GM12878 (cell line): ENCODE data around the gene RECQL5. TPM values are rescaled to one million over a fixed set of nuclear protein-coding genes. Genes with fewer than 3 reads are reported as not detected.
A peak's percentile ranks its signal among the peaks of the same experiment; 100 is the strongest.

Source experiments
- ATAC-seq: fragments of 200-7000 bp; cut with Tn5 transposase; 3 replicates; pipeline ENCODE4 v1.9.1; 2020; ENCODE audit warnings: mild to moderate bottlenecking, moderate library complexity
- BruUV-seq: library from RNA; stranded (reverse); fragments of 400-500 nt; replicated peaks from 2 replicates; lab custom pipeline; 2021; lab: Mats Ljungman, UMichigan
- CTCF ChIA-PET: fragments of 300-600 bp; sonication (Branson Sonifier 250); formaldehyde crosslinking; extraction: SDS; loops from one replicate; lab custom pipeline; 2021; ENCODE audit warnings: inconsistent platforms; lab: Yijun Ruan, JAX
- POLR2A ChIA-PET: fragments of 350-600 bp; formaldehyde crosslinking; extraction: SDS; loops from one replicate; lab custom pipeline; 2021; ENCODE audit warnings: inconsistent platforms; lab: Charles Lee
- RAD21 ChIA-PET: fragments of 300-600 bp; sonication (Branson Sonifier 250); formaldehyde crosslinking; loops from one replicate; lab custom pipeline; 2023; ENCODE audit warnings: antibody characterized with exemption; ENCODE audit not compliant: unreplicated experiment; lab: Charles Lee
- SMC1A ChIA-PET: fragments of 300-600 bp; sonication (Branson Sonifier 250); formaldehyde crosslinking; loops from one replicate; lab custom pipeline; 2023; ENCODE audit not compliant: unreplicated experiment, uncharacterized antibody; lab: Charles Lee
- DNase-seq: peaks from one replicate; pipeline ENCODE4 v3.0.0-alpha.2; 2011; ENCODE audit warnings: low read depth, low spot score
- FAIRE-seq: peaks from 3 replicates; lab custom pipeline; 2011; peaks lifted over from hg19 to GRCh38; lab: Jason Lieb, UNC
- H2AFZ ChIP-seq: 2 replicates; pipeline ENCODE4 v1.6.0; 2011; ENCODE audit warnings: low read depth, low read length, control low read depth; ENCODE audit not compliant: control insufficient read depth
- H3K27ac ChIP-seq: 2 replicates; pipeline ENCODE4 v1.5.1; 2011; ENCODE audit warnings: control low read depth; ENCODE audit not compliant: control insufficient read depth, insufficient read depth
- H3K27me3 ChIP-seq, 2 experiments: replicated peaks in 1 of 2; 2 replicates each; pipeline versions ENCODE4 v1.6.0 to v1.6.1; 2011; ENCODE audit warnings: low read length in 1 of 2; ENCODE audit not compliant: control insufficient read depth in 2 of 2, insufficient read depth in 2 of 2
- H3K36me3 ChIP-seq, 2 experiments: 2 replicates each; pipeline ENCODE4 v1.5.1; 2011; ENCODE audit warnings: low read length in 1 of 2; ENCODE audit not compliant: control insufficient read depth in 2 of 2, insufficient read depth in 2 of 2
- H3K4me1 ChIP-seq: 2 replicates; pipeline ENCODE4 v1.6.1; 2011; ENCODE audit warnings: mild to moderate bottlenecking, low read length, moderate library complexity, mixed read lengths; ENCODE audit not compliant: control insufficient read depth, insufficient read depth
- H3K4me2 ChIP-seq: 2 replicates; pipeline ENCODE4 v1.6.0; 2011; ENCODE audit warnings: control low read depth; ENCODE audit not compliant: control insufficient read depth, insufficient read depth
- H3K4me3 ChIP-seq: fragments of 200-600 bp; sonication (generic); 2 replicates; pipeline ENCODE4 v1.5.1; 2016
- H3K79me2 ChIP-seq: 2 replicates; pipeline ENCODE4 v1.6.0; 2011; ENCODE audit warnings: low read length; ENCODE audit not compliant: control insufficient read depth, insufficient read depth
- H3K9ac ChIP-seq: 2 replicates; pipeline ENCODE4 v1.8.0; 2011; ENCODE audit warnings: low read length, control low read depth, mixed read lengths; ENCODE audit not compliant: control insufficient read depth, insufficient read depth
- H3K9me3 ChIP-seq: replicated peaks from 3 replicates; pipeline ENCODE4 v1.5.1; 2011; ENCODE audit warnings: mild to moderate bottlenecking, low read length; ENCODE audit not compliant: control insufficient read depth, insufficient read depth
- H4K20me1 ChIP-seq: 2 replicates; pipeline ENCODE4 v1.6.0; 2011; ENCODE audit not compliant: control insufficient read depth, insufficient read depth
- KLF5 ChIP-seq: fragments of 450-650 bp; IDR thresholded peaks from 2 replicates; pipeline ENCODE4 v1.6.1; 2014; ENCODE audit warnings: mild to moderate bottlenecking; ENCODE audit not compliant: partially characterized antibody
- POLR2A ChIP-seq: IDR thresholded peaks from 2 replicates; pipeline ENCODE4 v1.6.1; 2011; ENCODE audit warnings: low read depth, mild to moderate bottlenecking, low read length
- TBL1XR1 ChIP-seq: IDR thresholded peaks from 2 replicates; pipeline ENCODE4 v1.6.1; 2012; ENCODE audit warnings: low read depth, low read length, improper control_type of control experiment
- ZNF207 ChIP-seq: fragments of 450-650 bp; IDR thresholded peaks from 2 replicates; pipeline ENCODE4 v1.6.1; 2014; ENCODE audit warnings: antibody characterized with exemption, mild to moderate bottlenecking, borderline replicate concordance
- WGBS: methylation state at CpG from one replicate; pipeline ENCODE4 v1.1.6; 2016; ENCODE audit warnings: low lambda C conversion rate; ENCODE audit not compliant: insufficient replicate concordance, insufficient coverage; ENCODE audit errors: missing lambda C conversion rate; 5-methylcytosine and 5-hydroxymethylcytosine counted together
- in situ Hi-C: fragments of 300-500 bp; cut with MboI; formaldehyde crosslinking; loops from 9 replicates; pipeline ENCODE4 v1.14.3; 2018; ENCODE audit warnings: mixed read lengths
- intact Hi-C: fragments of 100-400 bp; cut with micrococcal nuclease; formaldehyde crosslinking; loops from one replicate; pipeline ENCODE4 v1.14.2; 2022; ENCODE audit not compliant: unreplicated experiment
- polyA plus RNA-seq, 11 experiments: library from polyadenylated mRNA; depleted of rRNA in 4 of 11; unstranded in 6 of 11; stranded (reverse) in 5 of 11; fragments of >200 nt; fragmentation: Nextera tagmentation in 4 of 11; fragmentation: Illumina TruSeq in 1 of 11; extraction: Ambion mirVana in 4 of 11; extraction: Trizol in 1 of 11; gene quantifications; 1 replicate in 1 of 11; 2 replicates in 10 of 11; pipeline versions ENCODE4 v1.2.1 to v1.2.3, GENCODE V29; 2011 to 2016; ENCODE audit warnings: inconsistent platforms in 2 of 11, missing spikeins in 2 of 11, low read depth in 1 of 11
- total RNA-seq, 4 experiments: library from RNA; depleted of rRNA in 3 of 4; stranded (reverse); fragments of >200 nt in 3 of 4; fragmentation: Illumina TruSeq in 1 of 4; extraction: Trizol in 1 of 4; gene quantifications; 2 replicates each; pipeline versions ENCODE4 v1.2.1 to v1.2.3, GENCODE V29; 2013 to 2021
- TF ChIP-seq, protein P1 (sequence below): IDR thresholded peaks from 2 replicates; pipeline ENCODE4 v1.6.1; 2011; ENCODE audit warnings: mild to moderate bottlenecking, low read depth, low read length, moderate library complexity; ENCODE audit not compliant: insufficient replicate concordance
- TF ChIP-seq, protein P2 (sequence below): fragments of 450-650 bp; IDR thresholded peaks from 2 replicates; pipeline ENCODE4 v1.6.1; 2016; ENCODE audit warnings: mild to moderate bottlenecking, moderate library complexity, borderline replicate concordance
- TF ChIP-seq, protein P3 (sequence below): IDR thresholded peaks from 2 replicates; pipeline ENCODE4 v1.6.1; 2012; ENCODE audit warnings: low read depth, low read length, improper control_type of control experiment

The RECQL5 gene
- total and polyA plus RNA-seq, 10 of the 15 experiments (the other 5 are each of a cell fraction or from before 2014, with no cell fraction given): 3.6 to 30.6 (median 20.1) TPM

DNA sequence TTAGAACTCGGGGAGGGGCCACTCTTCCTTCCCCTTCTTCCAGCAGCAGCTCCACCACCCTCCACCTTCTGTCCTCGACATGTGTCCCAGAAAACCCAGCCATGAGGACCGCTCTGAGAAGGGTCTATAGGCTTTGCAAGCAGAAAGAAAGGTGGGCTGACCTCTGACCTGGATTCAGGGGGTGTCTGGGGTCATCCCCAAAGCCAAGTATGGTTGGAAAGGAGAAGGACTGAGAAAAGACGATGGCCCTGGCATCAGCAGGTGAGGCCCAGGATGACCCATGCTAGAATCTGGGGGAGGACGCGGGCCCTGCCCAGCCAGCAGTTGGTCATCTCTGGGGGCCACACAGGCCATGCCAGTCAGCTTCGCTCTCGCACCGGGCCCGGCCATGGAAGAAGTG lies 39.9 kb downstream of the RECQL5 start:
- BruUV-seq: no TSS peak
- Histone ChIP-seq H3K4me1 (no peaks in the 10 kb centered on the region), H3K9ac (no peak overlapping the region), H3K9me3 (no peaks in the 10 kb centered on the region)
- no peak for FAIRE-seq
- TF ChIP-seq ZNF207 (no peak), POLR2A (0 out of 2 replicates have a peak, but pooled peaks have one; percentile 1), TBL1XR1 (no peak)
- TF ChIP-seq, protein P1, sequence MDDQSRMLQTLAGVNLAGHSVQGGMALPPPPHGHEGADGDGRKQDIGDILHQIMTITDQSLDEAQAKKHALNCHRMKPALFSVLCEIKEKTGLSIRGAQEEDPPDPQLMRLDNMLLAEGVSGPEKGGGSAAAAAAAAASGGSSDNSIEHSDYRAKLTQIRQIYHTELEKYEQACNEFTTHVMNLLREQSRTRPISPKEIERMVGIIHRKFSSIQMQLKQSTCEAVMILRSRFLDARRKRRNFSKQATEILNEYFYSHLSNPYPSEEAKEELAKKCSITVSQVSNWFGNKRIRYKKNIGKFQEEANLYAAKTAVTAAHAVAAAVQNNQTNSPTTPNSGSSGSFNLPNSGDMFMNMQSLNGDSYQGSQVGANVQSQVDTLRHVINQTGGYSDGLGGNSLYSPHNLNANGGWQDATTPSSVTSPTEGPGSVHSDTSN: no peak
- TF ChIP-seq, all 136 proteins: peak for 1
- intact Hi-C loops (no loop called here), in situ Hi-C loops (no loop called here)
- Histone ChIP-seq H2AFZ (no peak overlapping the region), H3K4me2 (no peak overlapping the region), H4K20me1 (no peaks in the 10 kb centered on the region), H3K79me2 (no peaks in the 10 kb centered on the region), H3K27me3 (no peaks in the 10 kb centered on the region), H3K27ac (no peak overlapping the region), H3K4me3 (no peak overlapping the region), H3K36me3 (peaks cover 0 to 2% of the 10 kb centered on the region in 2 experiments; a peak in 1 of 4 replicates)
- RAD21 ChIA-PET: no interaction called here
- SMC1A ChIA-PET: no interaction called here
- ATAC-seq: no peak
- DNase-seq: no peak
- WGBS: 79% methylated on average over 10 of the region's 10 CpGs
- CTCF ChIA-PET: interaction anchor here (0.7 to 13.0 kb wide), 3 partner anchors 24 to 120 kb away, joined by 3 to 336 read pairs (median 3); no protein-coding TSS in a partner anchor
- POLR2A ChIA-PET: no interaction called here

DNA sequence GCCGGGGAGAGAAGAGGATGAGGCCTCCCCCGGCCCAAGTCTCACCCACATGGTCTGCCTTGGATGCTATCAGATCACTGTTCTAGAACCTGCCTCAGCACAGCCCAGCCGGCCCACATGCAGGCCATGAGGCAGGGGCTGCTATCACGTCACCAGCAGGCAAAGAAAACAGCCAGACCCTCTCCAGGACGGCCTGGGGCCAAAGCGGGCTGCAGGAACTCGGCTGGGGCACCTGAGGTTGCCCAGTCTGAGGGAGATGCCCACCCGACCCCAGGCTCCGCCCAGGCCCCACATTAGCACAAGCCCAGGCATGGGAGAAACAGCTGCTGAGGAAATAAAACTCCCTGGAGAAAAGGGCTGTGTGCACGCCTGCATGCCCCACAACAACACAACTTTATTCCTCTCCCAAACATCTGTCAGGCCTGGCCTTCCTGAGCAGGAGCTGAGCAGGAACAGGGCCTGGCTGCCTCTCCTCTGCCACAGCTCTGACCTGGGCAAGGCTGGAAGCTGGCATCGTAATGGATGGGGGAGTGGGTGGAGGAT lies 40.4 kb downstream of the RECQL5 start:
- RAD21 ChIA-PET: no interaction called here
- SMC1A ChIA-PET: no interaction called here
- intact Hi-C loops: no loop called here
- TF ChIP-seq, protein P2, sequence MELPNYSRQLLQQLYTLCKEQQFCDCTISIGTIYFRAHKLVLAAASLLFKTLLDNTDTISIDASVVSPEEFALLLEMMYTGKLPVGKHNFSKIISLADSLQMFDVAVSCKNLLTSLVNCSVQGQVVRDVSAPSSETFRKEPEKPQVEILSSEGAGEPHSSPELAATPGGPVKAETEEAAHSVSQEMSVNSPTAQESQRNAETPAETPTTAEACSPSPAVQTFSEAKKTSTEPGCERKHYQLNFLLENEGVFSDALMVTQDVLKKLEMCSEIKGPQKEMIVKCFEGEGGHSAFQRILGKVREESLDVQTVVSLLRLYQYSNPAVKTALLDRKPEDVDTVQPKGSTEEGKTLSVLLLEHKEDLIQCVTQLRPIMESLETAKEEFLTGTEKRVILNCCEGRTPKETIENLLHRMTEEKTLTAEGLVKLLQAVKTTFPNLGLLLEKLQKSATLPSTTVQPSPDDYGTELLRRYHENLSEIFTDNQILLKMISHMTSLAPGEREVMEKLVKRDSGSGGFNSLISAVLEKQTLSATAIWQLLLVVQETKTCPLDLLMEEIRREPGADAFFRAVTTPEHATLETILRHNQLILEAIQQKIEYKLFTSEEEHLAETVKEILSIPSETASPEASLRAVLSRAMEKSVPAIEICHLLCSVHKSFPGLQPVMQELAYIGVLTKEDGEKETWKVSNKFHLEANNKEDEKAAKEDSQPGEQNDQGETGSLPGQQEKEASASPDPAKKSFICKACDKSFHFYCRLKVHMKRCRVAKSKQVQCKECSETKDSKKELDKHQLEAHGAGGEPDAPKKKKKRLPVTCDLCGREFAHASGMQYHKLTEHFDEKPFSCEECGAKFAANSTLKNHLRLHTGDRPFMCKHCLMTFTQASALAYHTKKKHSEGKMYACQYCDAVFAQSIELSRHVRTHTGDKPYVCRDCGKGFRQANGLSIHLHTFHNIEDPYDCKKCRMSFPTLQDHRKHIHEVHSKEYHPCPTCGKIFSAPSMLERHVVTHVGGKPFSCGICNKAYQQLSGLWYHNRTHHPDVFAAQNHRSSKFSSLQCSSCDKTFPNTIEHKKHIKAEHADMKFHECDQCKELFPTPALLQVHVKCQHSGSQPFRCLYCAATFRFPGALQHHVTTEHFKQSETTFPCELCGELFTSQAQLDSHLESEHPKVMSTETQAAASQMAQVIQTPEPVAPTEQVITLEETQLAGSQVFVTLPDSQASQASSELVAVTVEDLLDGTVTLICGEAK: no peak
- TF ChIP-seq, protein P3, sequence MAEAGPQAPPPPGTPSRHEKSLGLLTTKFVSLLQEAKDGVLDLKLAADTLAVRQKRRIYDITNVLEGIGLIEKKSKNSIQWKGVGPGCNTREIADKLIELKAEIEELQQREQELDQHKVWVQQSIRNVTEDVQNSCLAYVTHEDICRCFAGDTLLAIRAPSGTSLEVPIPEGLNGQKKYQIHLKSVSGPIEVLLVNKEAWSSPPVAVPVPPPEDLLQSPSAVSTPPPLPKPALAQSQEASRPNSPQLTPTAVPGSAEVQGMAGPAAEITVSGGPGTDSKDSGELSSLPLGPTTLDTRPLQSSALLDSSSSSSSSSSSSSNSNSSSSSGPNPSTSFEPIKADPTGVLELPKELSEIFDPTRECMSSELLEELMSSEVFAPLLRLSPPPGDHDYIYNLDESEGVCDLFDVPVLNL: no peak
- no peak for TF ChIP-seq KLF5
- 0 out of 2 replicates have a peak, but pooled peaks have one; percentile 10 for TF ChIP-seq POLR2A
- in situ Hi-C loops: no loop called here
- no peak overlapping the region for H3K4me2 ChIP-seq
- H3K79me2 ChIP-seq: no peaks in the 10 kb centered on the region
- no peaks in the 10 kb centered on the region for H4K20me1 ChIP-seq
- H3K36me3 ChIP-seq: peaks cover 0 to 2% of the 10 kb centered on the region in 2 experiments; a peak in 1 of 4 replicates
- H3K4me1 ChIP-seq: no peaks in the 10 kb centered on the region
- WGBS: 65% methylated on average over 11 of the region's 11 CpGs
- no peak overlapping the region for H2AFZ ChIP-seq
- no peak overlapping the region for H3K27ac ChIP-seq
- CTCF ChIA-PET: interaction anchor here (0.6 to 2.5 kb wide), 6 partner anchors 25 to 122 kb away, joined by 3 to 6 read pairs (median 3); partner anchors contain the start of gene RECQL5
- no peak overlapping the region for H3K4me3 ChIP-seq
- no TSS peak for BruUV-seq
- DNase-seq: no peak
- H3K9me3 ChIP-seq: no peaks in the 10 kb centered on the region
- no peaks in the 10 kb centered on the region for H3K27me3 ChIP-seq
- POLR2A ChIA-PET: no interaction called here
- H3K9ac ChIP-seq: no peak overlapping the region
- FAIRE-seq: no peak
- no peak for ATAC-seq
